ENCODE results near the gene NCOA1. TPM values are rescaled to one million over a fixed set of nuclear protein-coding genes. Genes with fewer than 3 reads are reported as not detected.

Gene NCOA1
- total RNA-seq, 1 experiment from 2014 or later, result 11.6 TPM

DNA sequence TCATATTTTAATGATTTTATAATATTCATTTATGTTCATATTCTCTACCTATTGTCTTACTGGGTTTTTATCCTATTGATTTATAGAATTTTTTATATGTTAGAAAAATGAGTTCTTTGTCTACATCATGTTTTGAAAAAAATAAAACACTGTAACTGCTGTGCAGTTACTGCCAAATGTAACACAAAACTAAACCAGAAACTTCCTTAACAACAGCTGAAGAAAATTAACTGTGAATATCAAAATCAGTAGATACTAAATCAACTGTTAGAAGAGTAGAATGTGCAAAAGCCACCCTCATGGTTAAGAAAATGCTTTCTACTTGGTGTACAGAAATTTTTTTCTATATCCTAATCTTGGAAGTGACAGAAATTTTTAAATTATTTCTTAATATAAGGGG lies 232.6 kb downstream of the NCOA1 start:
- H3K9me3 ChIP-seq (ENCODE audit: insufficient read depth, low read depth), result no peaks in the 10 kb centered on the region
- no peak overlapping the region for H2AFZ ChIP-seq
- no peaks in the 10 kb centered on the region for H3K79me2 ChIP-seq (ENCODE audit: low read depth)
- H3K27ac ChIP-seq, result no peak overlapping the region
- peak in 1 of 2 experiments; percentile 1 for DNase-seq
- no peaks in the 10 kb centered on the region for H4K20me1 ChIP-seq (ENCODE audit: insufficient read depth)
- no peak for TF ChIP-seq CTCF (conservative IDR thresholded peaks at IDR 0.05)
- no peak for TF ChIP-seq EZH2 (IDR thresholded peaks at IDR 0.05; ENCODE audit: low read depth)
- no peaks in the 10 kb centered on the region for H3K27me3 ChIP-seq (ENCODE audit: insufficient read depth, low read depth)
- H3K36me3 ChIP-seq (ENCODE audit: low read depth), result no peaks in the 10 kb centered on the region
- POLR2A ChIA-PET (ENCODE audit: unreplicated experiment), result no interaction called here
- H3K4me1 ChIP-seq (replicated peaks; ENCODE audit: insufficient read depth), result no peaks in the 10 kb centered on the region
- H3K4me2 ChIP-seq, result no peak overlapping the region
- no peaks in the 10 kb centered on the region for H3K9me2 ChIP-seq (ENCODE audit: insufficient read depth)
- no TSS peak for BruUV-seq (replicated peaks)
- H3F3A ChIP-seq (ENCODE audit: insufficient read depth, low read depth), result no peaks in the 10 kb centered on the region
- no peak overlapping the region for H3K4me3 ChIP-seq
- intact Hi-C loops (cut with micrococcal nuclease; ENCODE audit: unreplicated experiment), result no loop called here
- CTCF ChIA-PET, result no interaction called here

DNA sequence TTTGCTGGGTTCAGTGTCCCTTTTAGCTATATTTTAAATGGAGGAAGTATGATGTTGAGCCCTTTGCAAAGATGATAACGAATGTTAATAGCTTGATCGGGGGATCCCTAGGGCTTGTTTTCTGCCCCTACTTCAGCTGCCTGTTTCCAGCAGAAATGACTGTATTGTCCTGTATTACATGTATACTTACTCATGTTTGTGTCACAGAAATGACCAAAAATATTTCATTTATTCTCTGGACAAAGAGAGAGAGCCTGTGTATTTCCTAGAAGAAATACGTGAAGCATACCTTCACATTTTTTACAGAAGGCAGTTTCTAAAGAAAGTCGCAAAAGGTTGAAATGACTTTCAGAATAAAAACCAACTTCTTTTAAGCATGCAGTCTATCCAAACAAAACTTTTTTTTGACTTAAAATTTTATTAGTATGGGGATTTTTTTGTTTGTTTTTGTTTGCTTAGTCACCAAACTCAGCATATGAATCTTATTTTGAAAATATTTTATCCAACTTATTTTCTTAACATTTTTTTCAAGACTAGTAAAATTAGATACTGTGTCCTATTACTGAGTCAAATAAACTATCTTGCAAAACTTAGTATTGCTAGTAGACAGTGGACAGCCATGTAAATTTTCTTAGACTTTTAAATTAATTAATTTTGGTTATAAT lies 233.2 kb downstream of the NCOA1 start:
- Histone ChIP-seq H3K4me3 (no peak overlapping the region), H2AFZ (no peak overlapping the region), H3K4me2 (no peak overlapping the region), H3K9me2 (ENCODE audit: insufficient read depth) (no peaks in the 10 kb centered on the region), H3K9me3 (ENCODE audit: insufficient read depth, low read depth) (no peaks in the 10 kb centered on the region), H3K79me2 (ENCODE audit: low read depth) (no peaks in the 10 kb centered on the region), H3K36me3 (ENCODE audit: low read depth) (no peaks in the 10 kb centered on the region), H4K20me1 (ENCODE audit: insufficient read depth) (no peaks in the 10 kb centered on the region), H3K4me1 (replicated peaks; ENCODE audit: insufficient read depth) (no peaks in the 10 kb centered on the region), H3F3A (ENCODE audit: insufficient read depth, low read depth) (no peaks in the 10 kb centered on the region), H3K27me3 (ENCODE audit: insufficient read depth, low read depth) (no peaks in the 10 kb centered on the region), H3K27ac (no peak overlapping the region)
- TF ChIP-seq CTCF (conservative IDR thresholded peaks at IDR 0.05) (no peak), EZH2 (IDR thresholded peaks at IDR 0.05; ENCODE audit: low read depth) (no peak)
- ChIA-PET POLR2A (ENCODE audit: unreplicated experiment) (no interaction called here), CTCF (no interaction called here)
- BruUV-seq (replicated peaks), result no TSS peak
- no peak for DNase-seq
- intact Hi-C loops (cut with micrococcal nuclease; ENCODE audit: unreplicated experiment), result no loop called here

- ChIA-PET POLR2A (ENCODE audit: unreplicated experiment) (no interaction called here), CTCF (no interaction called here)
- BruUV-seq (replicated peaks), result no TSS peak
- no peaks in the 10 kb centered on the region for H3K79me2 ChIP-seq (ENCODE audit: low read depth)
- no peak overlapping the region for H3K27ac ChIP-seq
- DNase-seq, result no peak
- no peaks in the 10 kb centered on the region for H3K4me1 ChIP-seq (replicated peaks; ENCODE audit: insufficient read depth)
- no peaks in the 10 kb centered on the region for H4K20me1 ChIP-seq (ENCODE audit: insufficient read depth)
- intact Hi-C loops (cut with micrococcal nuclease; ENCODE audit: unreplicated experiment), result no loop called here
- no peak overlapping the region for H2AFZ ChIP-seq
- H3K27me3 ChIP-seq (ENCODE audit: insufficient read depth, low read depth), result no peaks in the 10 kb centered on the region
- H3K4me2 ChIP-seq, result no peak overlapping the region
- H3K36me3 ChIP-seq (ENCODE audit: low read depth), result no peaks in the 10 kb centered on the region
- TF ChIP-seq EZH2 (IDR thresholded peaks at IDR 0.05; ENCODE audit: low read depth) (no peak), CTCF (conservative IDR thresholded peaks at IDR 0.05) (no peak)
- H3K9me2 ChIP-seq (ENCODE audit: insufficient read depth), result no peaks in the 10 kb centered on the region
- no peaks in the 10 kb centered on the region for H3K9me3 ChIP-seq (ENCODE audit: insufficient read depth, low read depth)
- H3F3A ChIP-seq (ENCODE audit: insufficient read depth, low read depth), result 0 out of 2 replicates have a peak, but pooled peaks cover under 1% of the 10 kb centered on the region
- H3K4me3 ChIP-seq, result no peak overlapping the region
Measured at GRCh38 chr2:24725956-24726355, 234.9 kb downstream of the NCOA1 start.
